GM12865 (cell line): Measurements from ENCODE around the gene VWA8.
"Not testable (repeated sequence)": the region's sequence is repeated elsewhere in the genome, so short reads cannot be mapped to it uniquely, and the experiment has no call there.

Experiments
- DNase-seq: peaks from one replicate; pipeline ENCODE4 v3.0.0; 2010; ENCODE audit warnings: low read depth
- H3K4me3 ChIP-seq: 2 replicates; pipeline ENCODE4 v1.5.1; 2011; ENCODE audit warnings: mild to moderate bottlenecking, low read depth, low read length, control low read depth
- CTCF ChIP-seq: IDR thresholded peaks from 2 replicates; pipeline ENCODE4 v1.5.1; 2011; ENCODE audit warnings: low read length, control low read depth, low read depth, inconsistent platforms; ENCODE audit not compliant: insufficient read depth; ENCODE audit errors: missing control alignments

The VWA8 gene

DNA sequence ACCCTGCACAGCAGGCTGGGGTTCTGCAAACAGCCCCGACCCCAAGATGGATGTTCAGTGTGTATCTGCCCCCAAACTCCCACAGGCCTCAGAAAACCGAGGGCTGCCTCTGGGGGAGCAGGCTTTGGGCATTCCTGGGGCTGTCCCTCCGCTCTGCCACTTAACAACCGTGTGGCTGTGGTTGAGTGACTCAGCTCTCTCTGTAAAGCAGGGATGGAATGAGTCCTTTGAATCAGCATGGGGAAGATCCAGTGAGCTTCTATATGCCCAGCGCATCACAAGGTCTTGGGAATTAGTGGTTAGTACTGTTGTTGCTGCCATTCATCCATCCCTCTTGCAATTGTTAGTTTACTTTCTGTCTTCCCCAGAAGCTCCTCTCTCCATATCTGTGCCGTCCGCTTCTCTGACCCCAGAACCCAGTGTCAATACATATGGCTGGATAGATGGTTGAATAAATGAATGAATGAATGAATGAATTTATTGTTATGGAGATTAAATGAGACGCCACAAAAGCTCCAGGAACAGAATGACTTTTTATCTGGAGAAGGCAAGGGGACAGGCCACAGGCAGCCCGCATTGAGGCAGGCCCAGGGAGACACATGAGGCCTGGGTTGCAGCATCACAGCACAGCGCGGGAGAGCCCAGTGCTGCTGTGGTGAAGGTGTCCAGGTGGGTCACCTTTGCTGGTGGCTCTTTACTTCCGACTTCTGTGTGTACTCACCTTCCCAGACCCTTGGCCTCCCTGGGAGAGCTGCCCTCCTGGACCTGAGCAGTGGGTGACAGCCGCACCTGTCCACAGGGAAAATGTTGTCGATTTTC, 414.3 kb downstream of the VWA8 start:
- TF ChIP-seq CTCF, result no peak
- DNase-seq, result no peak
- no peak overlapping the region for H3K4me3 ChIP-seq

DNA sequence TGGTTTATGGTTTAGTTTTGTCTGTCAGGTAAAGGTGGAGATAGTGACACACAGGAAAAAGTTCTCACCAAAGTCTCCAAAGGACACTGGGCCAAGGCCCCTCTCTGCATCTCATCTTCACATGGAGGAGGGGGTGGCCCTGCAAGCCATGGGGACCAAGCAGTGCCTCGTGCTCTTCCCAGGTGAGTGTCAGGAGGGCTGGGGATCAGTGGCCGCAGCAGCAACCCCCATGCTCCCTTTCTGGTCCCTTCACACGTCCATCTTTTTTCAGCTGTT, 415.5 kb downstream of the VWA8 start:
- no peak overlapping the region for H3K4me3 ChIP-seq
- no peak for TF ChIP-seq CTCF
- DNase-seq, result no peak

- H3K4me3 ChIP-seq, result no peak overlapping the region
- no peak for TF ChIP-seq CTCF
- DNase-seq, result no peak
Measured at GRCh38 chr13:41543664-41544300, 417.1 kb downstream of the VWA8 start.

GRCh38 chr13:41542799-41543198, 418.1 kb downstream of the VWA8 start:
- not testable (repeated sequence) for DNase-seq

GRCh38 chr13:41542281-41542680, 418.6 kb downstream of the VWA8 start:
- H3K4me3 ChIP-seq, result no peak overlapping the region
- no peak for TF ChIP-seq CTCF
- no peak for DNase-seq

More at GRCh38 chr13:41542799-41543198, 418.1 kb downstream of the VWA8 start:
- H3K4me3 ChIP-seq, result not testable (repeated sequence)

DNA sequence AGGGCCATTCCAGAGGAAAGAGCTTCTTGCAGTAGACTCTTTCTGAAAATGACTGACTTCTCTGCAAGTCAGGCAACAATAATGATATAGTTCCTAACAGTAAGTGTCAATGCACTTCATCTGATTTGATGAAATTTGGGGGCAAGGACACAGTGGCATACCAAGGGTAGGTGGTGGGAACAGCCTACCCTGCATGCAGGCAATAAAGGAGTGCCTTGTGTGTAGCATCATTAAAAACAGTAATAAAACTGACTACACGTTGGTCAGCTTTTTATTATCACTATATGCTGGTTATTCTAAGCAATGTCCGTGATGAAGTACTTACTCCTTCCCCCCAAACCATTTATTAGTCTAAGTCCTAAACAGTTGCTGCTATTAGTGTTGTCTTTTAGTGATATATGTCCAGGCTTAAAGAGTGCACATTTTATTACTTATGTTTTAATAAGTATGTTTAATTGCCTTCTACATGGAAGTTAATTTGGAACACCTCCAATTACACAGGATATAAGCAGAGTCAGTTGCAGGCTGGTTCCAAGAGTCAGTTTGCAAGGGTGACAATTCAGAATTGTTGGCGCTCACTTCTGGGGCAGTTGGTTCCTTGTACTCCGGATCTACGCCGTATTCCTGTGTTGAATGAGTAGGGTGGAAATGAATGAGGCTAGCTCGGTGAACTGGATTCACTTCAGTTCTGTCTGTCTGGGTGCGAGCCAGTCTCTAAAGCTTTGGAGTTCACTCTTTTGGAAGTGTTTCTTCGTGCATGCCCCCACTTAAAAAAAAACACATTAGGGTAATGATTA, 419.6 kb downstream of the VWA8 start:
- TF ChIP-seq CTCF, result no peak
- no peak for DNase-seq
- H3K4me3 ChIP-seq, result no peak overlapping the region

GRCh38 chr13:41540240-41540639, 420.7 kb downstream of the VWA8 start:
- not testable (repeated sequence) for DNase-seq, H3K4me3 ChIP-seq
